Measurements from ENCODE around the gene C12orf42.

The C12orf42 gene

GRCh38 chr12:103495469-103496456 lies at the start of gene C12orf42:
TSS of gene C12orf42 (minus strand) at chr12:103495968. CDS start at chr12:103478426, 17,542 bp downstream.
- DNase-seq (ENCODE audit: low read depth): peak; percentile 7

GRCh38 chr12:103542078-103542477 lies 46.3 kb upstream of the C12orf42 start:
- no peak for DNase-seq (ENCODE audit: low read depth)

DNA sequence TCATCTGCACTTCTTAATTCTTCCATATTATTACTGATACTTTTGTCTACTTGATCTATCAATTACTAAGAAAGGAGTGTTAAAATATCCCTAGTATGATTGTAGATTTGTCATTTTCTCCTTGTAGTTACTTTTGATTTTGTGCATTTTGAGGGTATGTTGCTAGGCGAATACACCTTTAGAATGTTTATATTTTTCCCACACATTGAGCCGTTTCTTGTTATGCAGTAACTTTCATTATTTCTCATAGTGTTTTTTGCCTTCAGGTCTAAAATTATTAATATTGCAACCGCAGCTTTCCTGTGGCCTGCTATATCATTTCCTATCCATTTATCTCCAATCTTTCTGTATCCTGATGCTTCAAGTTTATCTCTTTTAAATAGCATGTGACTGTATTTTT lies 44.6 kb upstream of the C12orf42 start:
- no peak for DNase-seq (ENCODE audit: low read depth)

GRCh38 chr12:103538397-103538796 lies 42.6 kb upstream of the C12orf42 start:
- no peak for DNase-seq (ENCODE audit: low read depth)

DNA sequence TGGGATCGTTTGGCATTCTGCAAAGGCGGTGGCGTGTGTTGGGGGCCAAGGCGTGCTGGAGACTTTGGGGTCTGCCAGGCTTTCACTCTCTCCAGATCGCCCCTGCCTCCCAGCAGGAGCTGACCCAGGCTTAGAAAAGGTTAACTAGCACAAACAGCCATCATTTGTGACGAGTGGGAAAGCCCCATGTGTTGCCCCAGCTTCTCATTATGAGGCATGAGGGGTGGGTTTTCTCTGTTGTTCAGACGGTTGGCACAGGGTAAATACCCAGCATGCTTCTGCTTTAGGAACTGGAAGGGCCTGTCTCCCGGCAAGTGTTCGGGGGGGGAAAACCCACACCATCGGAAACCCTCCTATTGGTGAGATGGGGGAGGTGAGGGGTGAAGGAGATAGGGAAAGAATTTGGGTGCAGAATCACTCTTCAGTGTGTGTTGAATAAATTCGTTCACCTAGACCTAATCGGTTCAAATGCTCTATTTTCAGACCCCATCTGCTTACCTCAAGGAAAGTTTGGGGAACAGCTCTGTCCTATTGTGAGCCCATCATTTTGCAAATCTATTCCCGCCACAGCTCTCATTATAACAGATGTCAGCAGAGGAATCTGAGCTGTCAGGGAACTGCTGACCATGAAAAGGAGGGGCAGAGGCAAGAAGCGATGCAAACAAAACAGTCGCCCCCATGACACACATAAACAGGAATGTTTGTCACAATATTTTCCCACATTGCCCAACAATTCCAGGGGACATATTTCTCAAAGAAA lies 34.7 kb upstream of the C12orf42 start:
- DNase-seq (ENCODE audit: low read depth): no peak

DNA sequence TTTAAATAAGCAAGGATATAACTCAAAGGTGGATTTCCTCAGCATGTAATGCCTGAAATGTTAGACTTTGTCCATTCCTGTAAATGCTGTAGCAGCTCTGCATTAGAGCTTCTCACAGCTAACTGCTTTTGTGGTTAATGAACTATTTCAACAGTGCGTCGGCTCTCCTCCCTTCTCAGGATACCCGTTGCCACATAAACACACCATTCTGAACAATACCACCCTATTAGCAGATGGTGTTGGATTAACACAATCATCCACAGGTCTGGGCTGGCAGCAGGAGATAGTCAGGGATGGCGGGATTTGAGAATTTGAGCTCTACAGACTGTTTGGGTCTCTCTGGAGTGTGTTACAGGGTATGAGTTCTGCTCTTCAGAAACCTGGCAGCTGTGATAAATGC lies 33.5 kb upstream of the C12orf42 start:
- DNase-seq (ENCODE audit: low read depth): no peak

- DNase-seq (ENCODE audit: low read depth): no peak
These were observed 28.6 kb upstream of the C12orf42 start for GRCh38 chr12:103524238-103524875.

DNA sequence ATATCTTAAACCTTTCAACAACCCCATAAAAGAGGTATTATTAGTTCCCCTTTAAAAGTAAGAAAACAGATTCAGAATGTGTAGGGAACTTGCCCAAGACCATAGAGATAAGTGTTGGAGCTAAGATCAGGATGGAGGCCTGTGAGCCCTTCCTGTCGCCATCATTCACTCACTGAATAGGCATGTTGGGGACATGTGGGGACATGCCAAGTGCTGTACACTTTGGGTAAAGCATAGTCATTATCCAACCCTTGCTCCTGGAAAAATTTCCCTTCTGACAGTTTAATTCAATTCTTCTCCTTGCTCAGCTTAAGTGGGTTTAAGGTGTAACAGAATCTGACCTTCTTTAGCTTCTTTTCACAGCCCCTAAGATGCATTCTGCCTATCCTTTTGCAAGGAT lies 28.0 kb upstream of the C12orf42 start:
- DNase-seq (ENCODE audit: low read depth): no peak

GRCh38 chr12:103520686-103521215 lies 25.0 kb upstream of the C12orf42 start:
- no peak for DNase-seq (ENCODE audit: low read depth)

DNA sequence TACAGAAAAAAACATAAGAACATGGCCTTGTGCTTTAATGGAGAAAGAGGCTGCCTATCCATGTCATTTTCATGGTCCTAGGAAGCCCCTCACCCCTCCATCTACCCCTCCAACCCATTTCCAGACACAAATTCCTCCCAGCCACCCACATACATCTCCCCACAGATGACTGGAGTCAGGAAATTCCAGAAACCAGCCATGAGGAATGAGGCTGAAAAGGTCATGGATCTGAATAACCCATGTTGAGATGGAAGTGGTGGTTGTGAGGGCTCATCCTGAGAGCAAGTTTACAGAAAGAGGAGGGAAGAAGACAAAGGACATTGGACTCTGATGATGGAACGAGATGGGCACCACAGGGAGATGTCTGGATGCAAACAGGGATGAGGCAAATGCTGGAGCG lies 23.9 kb upstream of the C12orf42 start:
- no peak for DNase-seq (ENCODE audit: low read depth)

DNA sequence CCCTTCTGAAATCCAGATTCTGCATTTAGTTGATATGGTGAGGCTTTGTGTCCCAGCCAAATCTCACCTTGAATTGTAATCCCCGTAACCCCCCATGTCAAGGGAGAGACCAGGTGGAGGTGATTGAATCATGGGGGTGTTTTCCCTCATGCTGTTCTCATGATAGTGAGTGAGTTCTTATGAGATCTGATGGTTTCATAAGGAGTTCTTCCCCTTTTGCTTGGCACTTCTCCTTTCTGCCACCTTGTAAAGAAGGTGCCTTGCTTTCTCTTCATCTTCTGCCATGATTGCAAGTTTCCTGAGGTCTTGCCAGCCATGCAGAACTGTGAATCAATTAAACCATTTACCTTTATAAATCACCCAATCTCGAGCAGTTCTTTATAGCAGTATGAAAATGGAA lies 23.1 kb upstream of the C12orf42 start:
- no peak for DNase-seq (ENCODE audit: low read depth)

DNA sequence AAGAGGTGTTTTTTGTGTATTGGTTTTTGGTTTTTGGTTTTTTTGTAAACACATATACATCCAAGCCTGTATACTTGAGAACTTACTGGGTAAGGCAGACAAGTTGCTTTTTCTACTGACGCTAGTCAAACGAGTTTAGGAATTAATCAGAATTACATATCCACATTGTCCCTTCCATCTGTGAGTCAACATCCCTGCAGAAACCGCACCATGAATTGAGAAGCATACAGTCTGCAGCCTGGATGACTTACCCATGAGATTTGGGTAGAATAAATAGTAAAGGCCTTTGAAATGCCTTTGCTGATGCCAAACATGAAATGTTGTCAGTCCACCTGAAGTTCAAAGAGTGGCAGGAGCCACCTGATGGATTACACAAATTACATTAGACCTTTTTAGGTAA lies 21.4 kb upstream of the C12orf42 start:
- DNase-seq (ENCODE audit: low read depth): no peak

- no peak for DNase-seq (ENCODE audit: low read depth)
These were observed 19.6 kb upstream of the C12orf42 start for GRCh38 chr12:103515341-103515740.

DNA sequence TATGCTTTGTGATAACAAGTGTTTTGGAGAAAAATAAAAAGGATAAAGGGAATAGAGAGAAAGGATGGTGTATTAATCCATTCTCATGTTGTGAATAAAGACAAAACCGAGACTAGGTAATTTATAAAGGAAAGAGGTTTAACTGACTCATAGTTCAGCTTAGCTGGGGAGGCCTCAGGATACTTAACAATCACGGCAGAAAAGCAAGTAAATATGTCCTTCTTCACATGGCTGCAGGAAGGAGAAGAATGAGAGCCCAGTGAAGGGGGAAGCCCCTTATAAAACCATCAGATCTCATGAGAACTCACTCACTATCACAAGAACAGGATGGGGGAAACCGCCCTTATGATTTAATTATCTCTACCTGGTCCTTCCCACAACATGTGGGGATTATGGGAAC lies 18.1 kb upstream of the C12orf42 start:
- DNase-seq (ENCODE audit: low read depth): no peak

DNA sequence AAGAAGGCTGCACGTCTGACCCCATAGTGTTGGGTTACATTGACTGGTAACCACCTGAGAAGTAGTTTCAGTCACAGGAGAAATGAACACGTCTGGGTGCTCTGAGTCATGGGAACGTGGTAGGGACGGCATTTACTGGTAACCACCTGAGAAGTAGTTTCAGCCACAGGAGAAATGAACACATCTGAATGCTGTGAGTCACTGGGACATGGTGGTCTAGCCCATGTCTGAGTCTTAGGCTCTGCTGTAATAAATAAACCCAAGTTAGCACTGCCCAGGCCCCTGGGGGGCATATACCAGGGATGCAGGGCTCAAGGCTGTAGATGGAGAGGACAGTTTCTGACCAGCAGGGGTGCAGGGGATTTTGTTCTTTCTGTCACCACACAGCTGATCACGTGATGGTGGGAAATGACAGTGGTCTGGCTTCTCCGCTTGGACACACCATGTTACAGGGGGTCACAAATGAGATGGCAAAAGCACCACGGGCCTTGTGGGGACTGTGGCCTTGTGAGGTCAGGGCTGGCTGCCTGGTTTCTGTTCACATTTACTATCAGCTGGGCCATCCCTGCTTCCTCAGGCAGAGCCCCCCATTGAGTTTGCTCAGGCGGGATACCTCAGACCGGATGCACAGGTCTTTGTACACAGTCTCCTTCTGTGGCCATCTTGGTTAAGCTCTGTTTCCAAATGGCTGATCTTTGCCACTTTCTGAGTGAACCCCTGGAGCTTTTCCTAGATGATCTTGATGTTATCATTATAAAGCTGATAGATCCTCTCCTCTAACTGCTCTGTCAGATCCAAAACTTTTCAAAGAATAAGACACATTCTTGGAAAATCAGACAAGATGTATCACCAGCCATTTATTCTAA lies 9.8 kb upstream of the C12orf42 start:
- DNase-seq (ENCODE audit: low read depth): no peak

GRCh38 chr12:103504606-103505005 lies 8.8 kb upstream of the C12orf42 start:
- no peak for DNase-seq (ENCODE audit: low read depth)

DNA sequence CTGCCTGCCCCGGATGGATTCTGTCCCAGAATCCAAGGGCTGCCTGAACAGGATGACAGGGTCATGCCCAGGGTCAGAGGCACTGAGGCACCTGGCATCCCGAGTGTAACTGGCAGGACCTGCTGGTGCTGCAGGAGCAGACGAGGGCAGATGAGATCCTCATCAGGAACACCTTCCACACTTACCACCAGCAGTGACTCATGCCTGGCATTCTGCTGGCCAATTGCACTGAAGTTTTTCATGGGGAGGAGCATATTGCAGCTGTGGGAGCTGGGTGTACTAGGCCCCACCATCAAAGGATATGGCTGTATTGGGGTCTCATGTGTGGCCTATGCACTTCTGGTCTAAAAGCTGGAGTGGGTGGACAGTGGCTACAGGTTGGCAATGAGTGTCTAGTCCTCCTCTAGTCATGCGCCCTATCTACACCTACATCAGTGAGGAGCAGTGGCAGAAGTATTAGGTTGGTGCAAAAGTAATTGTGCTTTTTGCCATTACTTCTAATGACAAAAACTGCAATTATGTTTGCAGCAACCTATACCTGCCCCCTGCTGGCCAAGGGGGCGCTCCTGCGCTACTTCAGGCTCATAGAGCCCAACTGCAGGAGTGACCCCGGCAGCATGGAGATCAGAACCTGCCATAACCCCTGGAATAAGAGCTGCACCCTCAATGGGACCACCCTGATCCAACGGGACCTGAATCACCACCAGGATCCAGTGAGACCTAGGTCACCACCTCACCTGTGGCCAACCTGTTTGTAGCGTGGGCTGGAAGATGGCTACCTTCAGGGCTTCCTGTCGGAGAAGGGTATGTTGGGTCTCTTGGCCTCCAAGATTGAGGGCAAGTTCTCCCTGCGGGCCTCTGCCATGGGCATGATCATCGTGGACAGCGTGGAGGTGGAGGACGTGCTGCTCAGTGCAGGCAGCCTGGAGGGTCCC lies 8.0 kb upstream of the C12orf42 start:
- DNase-seq (ENCODE audit: low read depth): no peak

DNA sequence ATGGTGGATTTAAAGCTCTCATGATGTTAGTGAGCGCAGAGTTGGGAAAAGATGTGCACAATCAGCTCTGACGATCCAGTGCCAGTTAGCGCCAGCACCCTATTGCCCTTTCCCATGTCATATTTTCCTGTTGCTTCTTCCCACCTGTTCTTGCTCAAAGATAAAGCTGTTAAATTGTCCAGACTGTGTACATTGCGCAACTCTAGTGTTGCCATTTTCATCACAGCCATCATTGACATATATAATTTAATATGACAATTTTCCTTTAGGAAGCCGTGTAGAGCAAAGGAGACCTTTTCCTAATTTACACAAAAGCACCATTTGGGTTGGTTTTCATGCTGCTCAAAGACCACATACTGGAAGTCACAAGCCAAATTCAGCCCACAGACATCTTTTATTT lies 5.7 kb upstream of the C12orf42 start:
- no peak for DNase-seq (ENCODE audit: low read depth)

DNA sequence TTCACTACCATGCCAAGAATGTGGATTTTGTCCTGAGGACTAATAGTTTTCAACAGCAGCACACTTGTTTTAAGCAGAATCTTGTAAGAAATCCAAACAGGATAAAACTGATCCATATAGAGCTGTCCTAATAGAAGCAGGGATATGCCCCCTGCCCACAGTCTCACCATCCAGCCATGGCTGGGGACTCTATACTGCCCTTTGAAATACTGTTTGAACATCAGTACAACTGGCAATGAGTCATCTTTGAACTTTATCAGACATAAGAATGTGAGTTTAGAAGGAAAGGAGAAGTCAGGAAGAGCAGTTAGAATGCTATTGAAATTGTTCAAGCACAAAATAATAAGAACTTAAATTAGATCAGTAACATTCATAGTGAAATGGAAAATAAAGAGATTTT lies 3.8 kb upstream of the C12orf42 start:
- DNase-seq (ENCODE audit: low read depth): no peak

- DNase-seq (ENCODE audit: low read depth): no peak
These were observed 3.2 kb upstream of the C12orf42 start for GRCh38 chr12:103498990-103499389.

Measured in stromal cell of bone marrow (primary cell).